Upper lobe of left lung (tissue), 6 donors: ENCODE measurements around the gene CEBPA. TPM values are rescaled to one million over a fixed set of nuclear protein-coding genes. Genes with fewer than 3 reads are reported as not detected.
A peak's percentile ranks its signal among the peaks of the same experiment; 100 is the strongest.

Experiments used
- ATAC-seq, 2 donors: fragments of 200-7000 bp; cut with Tn5 transposase; one replicate each; pipeline ENCODE4 v1.9.1; 2022; ENCODE audit warnings: mild to moderate bottlenecking in 2 of 2, moderate library complexity in 2 of 2; ENCODE audit not compliant: low FRiP score in 2 of 2
- DNase-seq, 2 donors: peaks; one replicate each; pipeline ENCODE4 v3.0.0-alpha.2; 2019 to 2020
- H3K27ac ChIP-seq, 4 donors: fragments of 200-600 bp; sonication (generic); one replicate each; pipeline ENCODE4 v1.5.1; 2016 to 2019
- H3K27me3 ChIP-seq, 4 donors: fragments of 200-600 bp; sonication (generic); one replicate each; pipeline ENCODE4 v1.5.1; 2017 to 2019
- H3K36me3 ChIP-seq, 4 donors: fragments of 200-600 bp; sonication (generic); one replicate each; pipeline ENCODE4 v1.5.1; 2016 to 2019
- H3K4me1 ChIP-seq, 4 donors: fragments of 200-600 bp; sonication (generic); one replicate each; pipeline ENCODE4 v1.5.1; 2018 to 2019
- H3K4me3 ChIP-seq, 4 donors: fragments of 200-600 bp; sonication (generic); one replicate each; pipeline ENCODE4 v1.5.1; 2017 to 2019; ENCODE audit warnings: mild to moderate bottlenecking in 2 of 4, moderate library complexity in 1 of 4
- H3K9me3 ChIP-seq, 4 donors: fragments of 200-600 bp; sonication (generic); one replicate each; pipeline ENCODE4 v1.5.1; 2018 to 2019
- EP300 ChIP-seq, 4 donors: sonication (generic); formaldehyde crosslinking; IDR thresholded peaks; one replicate each; pipeline ENCODE4 v1.5.1; 2017; ENCODE audit warnings: antibody characterized with exemption in 4 of 4, control low read depth in 2 of 4
- POLR2A ChIP-seq, 4 donors: fragments of 450-650 bp; IDR thresholded peaks; one replicate each; pipeline ENCODE4 v1.5.1; 2016 to 2017; ENCODE audit warnings: antibody characterized with exemption in 4 of 4, mild to moderate bottlenecking in 2 of 4
- POLR2AphosphoS5 ChIP-seq, 2 donors: sonication (generic); formaldehyde crosslinking; IDR thresholded peaks; one replicate each; pipeline ENCODE4 v1.5.1; 2017; ENCODE audit warnings: antibody characterized with exemption in 2 of 2
- WGBS, 2 donors: methylation state at CpG; one replicate each; pipeline ENCODE4 v1.1.5; 2017 to 2018; 5-methylcytosine and 5-hydroxymethylcytosine counted together
- total RNA-seq, 6 donors: library from RNA; depleted of rRNA in 4 of 6; stranded (reverse); fragments of >200 nt in 4 of 6; gene quantifications; one replicate each; pipeline versions ENCODE4 v1.1.0 to v1.2.1, GENCODE V29; 2016 to 2021
- TF ChIP-seq, protein P1 (sequence below), 6 experiments: fragments of 450-650 bp in 4 of 6; fragments of 200-600 bp in 2 of 6; sonication (generic) in 2 of 6; IDR thresholded peaks; one replicate each; pipeline ENCODE4 v1.5.1; 2016 to 2019; ENCODE audit warnings: antibody characterized with exemption in 6 of 6
- donor health status: DM: no; HTN: no; CAD: no; lungs with moderate emphysema.
- donor health status: DM: no; HTN: yes; CAD: no; lungs with severe emphysema.

Gene CEBPA
- total RNA-seq, 6 donors from 2014 or later: 53.5 to 183 (median 109) TPM

DNA sequence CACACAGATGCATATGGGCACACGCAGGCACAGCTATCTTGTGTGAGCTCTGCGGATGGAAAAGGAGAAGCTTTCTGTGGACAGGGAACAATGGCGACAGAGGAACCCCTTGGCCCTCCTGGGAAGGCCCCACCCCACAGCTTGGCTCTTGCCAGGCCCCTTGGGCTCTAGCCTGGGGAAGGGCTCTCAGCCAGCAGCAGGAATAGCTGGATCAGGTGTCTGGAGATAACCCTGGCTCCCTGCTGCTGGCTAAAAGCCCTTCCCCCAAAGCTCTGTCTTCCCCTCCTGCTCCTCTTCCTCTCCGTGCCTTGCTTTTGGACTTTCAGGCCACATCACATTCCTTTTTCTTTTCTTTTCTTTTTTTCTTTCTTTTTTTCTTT, 24.3 kb downstream of the CEBPA start:
- Histone ChIP-seq H3K27me3 (no peaks in the 10 kb centered on the region), H3K36me3 (no peaks in the 10 kb centered on the region), H3K4me3 (no peak overlapping the region), H3K9me3 (no peaks in the 10 kb centered on the region), H3K27ac (peak overlapping the region in 1 of 4 donors; percentile 73), H3K4me1 (peaks cover 20 to 57% (median 51%) of the 10 kb centered on the region in 4 donors)
- 74 to 78% methylated on average over 4 of the region's 4 CpGs for WGBS, 2 donors
- no peak for ATAC-seq
- no peak for TF ChIP-seq POLR2AphosphoS5 (IDR thresholded peaks at IDR 0.05)
- no peak for TF ChIP-seq EP300 (IDR thresholded peaks at IDR 0.05)
- TF ChIP-seq, protein P1, sequence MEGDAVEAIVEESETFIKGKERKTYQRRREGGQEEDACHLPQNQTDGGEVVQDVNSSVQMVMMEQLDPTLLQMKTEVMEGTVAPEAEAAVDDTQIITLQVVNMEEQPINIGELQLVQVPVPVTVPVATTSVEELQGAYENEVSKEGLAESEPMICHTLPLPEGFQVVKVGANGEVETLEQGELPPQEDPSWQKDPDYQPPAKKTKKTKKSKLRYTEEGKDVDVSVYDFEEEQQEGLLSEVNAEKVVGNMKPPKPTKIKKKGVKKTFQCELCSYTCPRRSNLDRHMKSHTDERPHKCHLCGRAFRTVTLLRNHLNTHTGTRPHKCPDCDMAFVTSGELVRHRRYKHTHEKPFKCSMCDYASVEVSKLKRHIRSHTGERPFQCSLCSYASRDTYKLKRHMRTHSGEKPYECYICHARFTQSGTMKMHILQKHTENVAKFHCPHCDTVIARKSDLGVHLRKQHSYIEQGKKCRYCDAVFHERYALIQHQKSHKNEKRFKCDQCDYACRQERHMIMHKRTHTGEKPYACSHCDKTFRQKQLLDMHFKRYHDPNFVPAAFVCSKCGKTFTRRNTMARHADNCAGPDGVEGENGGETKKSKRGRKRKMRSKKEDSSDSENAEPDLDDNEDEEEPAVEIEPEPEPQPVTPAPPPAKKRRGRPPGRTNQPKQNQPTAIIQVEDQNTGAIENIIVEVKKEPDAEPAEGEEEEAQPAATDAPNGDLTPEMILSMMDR (IDR thresholded peaks at IDR 0.05): no peak
- no peak for TF ChIP-seq POLR2A (IDR thresholded peaks at IDR 0.05)
- DNase-seq: no peak

DNA sequence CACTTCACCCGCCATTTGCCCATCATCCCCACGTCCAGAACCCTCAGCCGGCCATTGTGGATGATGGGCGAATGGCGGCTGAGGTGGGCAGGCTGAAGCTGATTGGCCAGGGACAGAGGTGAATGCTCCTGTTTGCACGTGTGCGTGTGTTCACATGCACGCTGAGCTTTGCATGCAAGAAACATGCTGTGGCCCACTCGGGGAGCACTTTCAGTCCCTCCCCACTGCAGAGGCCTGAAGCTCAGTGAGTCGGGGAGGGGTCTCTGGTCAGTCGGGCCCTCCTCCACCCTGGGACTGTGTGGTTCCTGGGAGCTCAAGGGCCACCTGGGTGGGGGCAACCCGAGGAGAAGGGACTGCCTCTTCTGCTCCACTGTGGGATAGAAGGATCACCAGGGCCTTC, 24.9 kb downstream of the CEBPA start:
- Histone ChIP-seq H3K4me3 (no peak overlapping the region), H3K36me3 (no peaks in the 10 kb centered on the region), H3K9me3 (no peaks in the 10 kb centered on the region), H3K4me1 (peaks cover 20 to 59% (median 51%) of the 10 kb centered on the region in 4 donors), H3K27ac (no peak overlapping the region), H3K27me3 (no peaks in the 10 kb centered on the region)
- no peak for ATAC-seq
- TF ChIP-seq POLR2AphosphoS5 (IDR thresholded peaks at IDR 0.05): no peak
- TF ChIP-seq, protein P1 (IDR thresholded peaks at IDR 0.05): no peak
- TF ChIP-seq EP300 (IDR thresholded peaks at IDR 0.05): no peak
- no peak for TF ChIP-seq POLR2A (IDR thresholded peaks at IDR 0.05)
- DNase-seq: no peak
- WGBS, 2 donors: 85 to 89% methylated on average over 5 to 12 of the region's 12 CpGs

DNA sequence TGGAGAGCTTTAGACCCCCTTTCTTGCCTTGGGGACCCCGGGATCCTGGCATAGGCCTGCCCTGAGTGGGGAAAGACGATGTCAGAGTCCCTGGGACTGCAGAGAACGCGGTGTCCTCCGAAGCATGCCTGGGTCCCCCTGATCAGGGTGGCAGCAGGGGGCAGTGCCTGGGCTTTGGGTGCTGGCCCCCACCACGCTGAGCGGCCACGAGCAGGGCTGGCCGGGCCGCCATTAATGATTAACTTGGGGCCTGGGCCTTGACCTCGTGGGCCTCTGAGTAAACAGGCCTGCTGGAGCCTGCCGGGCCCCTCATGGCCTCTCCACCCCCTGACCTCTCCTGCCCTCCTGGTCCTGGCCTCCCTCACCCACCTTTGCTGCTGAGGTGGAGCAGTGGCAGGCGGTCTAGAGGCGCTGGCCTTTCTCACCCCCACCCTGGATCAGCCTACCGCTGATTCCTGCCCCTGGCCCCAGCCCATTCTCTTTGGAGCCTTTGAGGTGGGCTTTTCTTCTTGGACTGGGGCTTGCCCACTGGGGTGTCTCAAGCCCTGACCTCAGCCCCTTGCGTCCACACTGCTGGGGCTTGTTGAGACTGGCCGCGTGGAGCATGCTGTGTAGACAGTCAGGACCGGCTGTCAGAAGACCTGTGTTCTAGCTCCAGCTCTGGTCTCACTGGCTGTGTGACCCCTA, 26.3 kb downstream of the CEBPA start:
- WGBS, 2 donors: 80 to 82% methylated on average over 2 to 19 of the region's 19 CpGs
- DNase-seq (no peak), ATAC-seq (no peak)
- Histone ChIP-seq H3K27me3 (no peaks in the 10 kb centered on the region), H3K4me1 (peaks cover 19 to 53% (median 46%) of the 10 kb centered on the region in 4 donors), H3K9me3 (no peaks in the 10 kb centered on the region), H3K36me3 (no peaks in the 10 kb centered on the region), H3K4me3 (no peak overlapping the region), H3K27ac (peak overlapping the region in 2 of 4 donors; percentile 60 to 85)
- TF ChIP-seq POLR2AphosphoS5 (IDR thresholded peaks at IDR 0.05) (no peak), POLR2A (IDR thresholded peaks at IDR 0.05) (no peak), EP300 (IDR thresholded peaks at IDR 0.05) (no peak)
- TF ChIP-seq, protein P1 (IDR thresholded peaks at IDR 0.05): no peak

DNA sequence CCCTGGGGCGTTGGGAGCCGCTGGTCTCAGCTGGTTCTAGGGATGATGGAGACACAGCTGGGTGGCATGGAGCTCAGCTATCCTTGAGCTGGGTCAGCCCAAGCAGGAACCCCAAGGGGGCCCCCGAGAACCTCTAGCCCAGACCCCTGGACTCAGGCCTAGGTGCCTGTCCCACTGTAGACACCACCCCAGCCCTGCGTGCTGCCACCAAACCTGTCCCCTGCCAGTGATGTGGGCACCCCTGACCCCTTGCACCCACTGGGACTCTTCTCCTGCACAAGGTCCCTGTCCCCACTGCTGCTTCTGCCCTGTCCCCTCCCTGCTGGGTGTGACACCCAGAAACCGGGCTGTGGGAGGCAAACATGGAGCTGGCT, 26.8 kb downstream of the CEBPA start:
- DNase-seq (no peak), ATAC-seq (no peak)
- Histone ChIP-seq H3K4me1 (peaks cover 16 to 48% (median 42%) of the 10 kb centered on the region in 4 donors), H3K36me3 (no peaks in the 10 kb centered on the region), H3K9me3 (no peaks in the 10 kb centered on the region), H3K27me3 (no peaks in the 10 kb centered on the region), H3K4me3 (no peak overlapping the region), H3K27ac (peak overlapping the region in 2 of 4 donors; percentile 60 to 85)
- no peak for TF ChIP-seq POLR2A (IDR thresholded peaks at IDR 0.05)
- TF ChIP-seq, protein P1 (IDR thresholded peaks at IDR 0.05): no peak
- TF ChIP-seq POLR2AphosphoS5 (IDR thresholded peaks at IDR 0.05): no peak
- TF ChIP-seq EP300 (IDR thresholded peaks at IDR 0.05): no peak
- WGBS, 2 donors: 94% methylated on average over 4 of the region's 5 CpGs; no CpG with 5 or more reads in 1 of the 2 donors
